IPS-18c (cell line): Measurements from ENCODE around the gene TRAPPC6A.

ENCODE experiments used
- H3K4me3 ChIP-seq: 2 replicates; pipeline ENCODE4 v1.7.0; 2013; ENCODE audit warnings: low read depth, mild to moderate bottlenecking, low read length, moderate library complexity; ENCODE audit not compliant: insufficient read depth
- H3K9me3 ChIP-seq: one replicate; pipeline ENCODE4 v1.6.1; 2013; ENCODE audit warnings: mild to moderate bottlenecking, low read length, moderate library complexity; ENCODE audit not compliant: control insufficient read depth, insufficient read depth

TRAPPC6A gene

DNA sequence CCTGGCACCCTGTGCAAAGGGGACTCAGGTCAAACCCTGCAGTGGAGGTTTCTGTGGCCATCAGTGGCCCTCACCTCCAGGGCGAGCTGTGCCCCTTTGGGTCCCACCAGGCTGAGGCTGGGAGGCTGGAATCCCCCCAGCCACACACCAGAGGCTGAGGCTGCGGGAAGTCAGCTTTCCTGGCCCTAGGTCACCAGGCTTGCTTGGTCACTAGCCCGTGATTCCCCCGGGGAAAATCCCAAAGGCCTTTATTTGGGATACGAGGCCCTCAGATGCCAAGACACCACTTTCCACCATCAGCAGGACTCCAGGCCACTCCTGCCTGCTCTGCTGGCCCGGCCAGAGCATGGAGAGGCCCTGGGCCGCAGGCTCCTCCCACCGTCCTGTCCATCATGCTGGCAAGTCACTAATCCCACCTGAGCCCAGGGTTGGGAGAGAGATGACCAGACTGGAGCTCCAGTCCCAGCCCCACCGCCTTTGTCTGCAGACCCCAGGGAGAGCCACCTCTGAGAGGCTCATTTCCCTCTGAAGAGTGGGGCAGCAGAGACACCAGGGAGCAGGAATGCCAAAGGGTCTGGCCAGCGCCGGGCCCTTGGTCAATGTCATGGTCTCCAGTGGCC, 21.9 kb downstream of the TRAPPC6A start:
- H3K9me3 ChIP-seq: no peaks in the 10 kb centered on the region

DNA sequence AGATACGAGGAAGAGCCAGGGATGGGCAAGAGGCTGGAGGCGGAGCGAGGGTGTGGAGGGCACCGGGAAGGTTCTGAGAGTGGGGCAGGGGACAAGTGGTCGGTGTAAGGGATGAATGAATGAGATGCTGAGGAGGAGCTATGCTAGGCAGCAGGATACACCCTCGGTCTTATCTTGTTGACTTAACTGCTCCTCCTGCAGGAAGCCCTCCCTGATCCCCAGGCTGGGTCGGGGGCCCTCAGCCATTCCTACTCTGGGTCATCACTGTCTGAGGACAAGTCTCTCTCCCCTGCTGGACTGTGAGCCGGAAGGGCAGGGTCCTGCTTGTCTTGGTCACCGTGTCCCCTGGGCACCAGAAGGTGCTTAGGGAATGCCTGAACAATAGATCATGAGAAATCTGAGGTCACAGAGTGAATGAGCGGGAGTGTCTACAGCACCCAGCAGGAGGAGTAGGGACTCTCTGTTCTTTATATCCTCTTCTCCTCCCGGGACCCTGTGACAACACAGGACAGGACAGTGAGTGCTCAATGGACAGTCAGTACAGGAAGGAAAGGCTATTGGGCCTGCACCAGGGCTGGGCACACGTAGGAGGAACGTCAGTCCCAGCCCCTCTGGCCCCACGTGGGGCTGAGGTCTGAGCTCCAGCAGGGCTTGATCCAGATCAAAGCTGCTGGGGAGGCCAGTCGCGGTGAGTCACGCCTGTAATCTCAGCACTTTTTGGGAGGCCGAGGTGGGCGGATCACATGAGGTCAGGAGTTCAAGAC, 23.8 kb downstream of the TRAPPC6A start:
- no peaks in the 10 kb centered on the region for H3K9me3 ChIP-seq
- H3K4me3 ChIP-seq: peak overlapping the region; percentile 42

More for the DNA sequence above, 21.9 kb downstream of the TRAPPC6A start:
- no peak overlapping the region for H3K4me3 ChIP-seq

DNA sequence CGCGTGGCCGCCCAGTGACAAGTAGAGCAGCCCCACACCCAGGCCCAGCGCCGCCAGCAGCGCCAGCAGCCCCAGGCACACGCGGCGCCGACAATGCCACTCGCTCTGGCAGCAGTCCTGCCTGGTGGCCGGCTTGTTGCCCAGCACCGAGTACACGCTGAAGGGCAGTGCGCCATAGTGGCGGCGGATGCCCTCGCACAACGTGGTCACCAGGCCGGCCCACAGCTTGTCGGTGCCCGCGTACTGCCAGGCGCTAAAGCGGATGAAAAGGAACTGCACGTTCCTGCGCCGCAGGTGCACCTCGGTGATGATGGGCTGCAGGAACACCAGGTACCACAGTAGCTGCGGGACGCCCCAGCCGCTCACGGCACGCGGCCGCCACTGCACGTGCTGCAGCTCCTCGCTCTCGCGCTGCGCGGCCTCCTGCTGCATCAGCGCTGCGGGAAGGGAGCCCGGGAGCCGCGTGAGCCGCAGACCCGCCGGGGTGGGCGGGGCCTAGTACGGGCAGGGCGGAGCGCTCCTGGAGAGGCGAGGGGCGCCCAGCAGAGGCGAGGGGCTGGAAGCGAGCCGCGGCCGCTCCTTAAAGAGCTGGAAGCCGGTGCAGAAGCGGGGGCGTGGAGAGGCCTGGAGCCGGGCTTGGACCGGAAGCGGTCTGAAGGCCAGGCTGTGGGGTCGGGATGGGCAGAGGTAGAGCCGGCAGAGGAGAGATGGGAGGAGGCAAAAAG, 24.5 kb downstream of the TRAPPC6A start:
- H3K4me3 ChIP-seq: peak overlapping the region; percentile 42
- no peaks in the 10 kb centered on the region for H3K9me3 ChIP-seq

DNA sequence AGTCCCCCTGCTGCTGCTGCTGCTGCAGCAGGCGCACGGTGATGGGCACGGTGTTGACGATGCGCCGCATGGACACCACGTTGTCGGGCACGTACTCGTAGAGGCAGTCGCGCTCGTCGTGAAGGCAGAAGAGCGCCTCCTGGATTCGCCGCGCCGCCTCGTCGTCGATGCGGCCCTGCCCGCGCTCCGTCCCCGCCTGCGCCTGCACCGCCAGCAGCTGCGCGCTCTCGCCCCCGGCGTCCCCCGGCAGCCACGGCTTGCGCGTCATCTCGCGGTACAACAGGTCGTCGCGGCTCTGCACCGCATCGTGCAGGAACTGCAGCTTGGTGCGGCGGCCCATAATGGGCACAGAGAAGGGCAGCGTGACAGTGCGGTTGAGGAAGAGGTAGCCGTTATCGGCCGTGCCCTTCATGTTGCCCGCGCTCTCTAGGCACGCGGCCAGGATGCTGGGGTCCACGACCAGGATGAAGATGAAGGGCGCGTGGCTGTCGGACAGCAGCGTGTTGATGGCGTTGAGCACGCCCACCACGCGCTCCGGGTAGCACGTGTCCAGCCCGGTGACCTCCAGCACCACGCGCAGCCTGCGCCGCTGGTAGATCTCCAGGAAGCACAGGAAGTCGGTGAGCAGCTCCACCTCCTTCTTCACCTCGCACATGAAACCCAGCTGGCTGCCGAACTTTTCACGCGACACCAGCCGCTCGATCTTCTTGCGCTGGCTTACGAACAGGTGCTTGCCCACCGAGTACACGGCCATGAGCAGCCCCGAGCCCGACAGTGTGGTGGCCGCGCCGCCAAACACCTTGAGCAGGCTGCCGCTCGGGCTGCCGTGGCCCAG, 25.3 kb downstream of the TRAPPC6A start:
- Histone ChIP-seq H3K9me3 (no peaks in the 10 kb centered on the region), H3K4me3 (no peak overlapping the region)

DNA sequence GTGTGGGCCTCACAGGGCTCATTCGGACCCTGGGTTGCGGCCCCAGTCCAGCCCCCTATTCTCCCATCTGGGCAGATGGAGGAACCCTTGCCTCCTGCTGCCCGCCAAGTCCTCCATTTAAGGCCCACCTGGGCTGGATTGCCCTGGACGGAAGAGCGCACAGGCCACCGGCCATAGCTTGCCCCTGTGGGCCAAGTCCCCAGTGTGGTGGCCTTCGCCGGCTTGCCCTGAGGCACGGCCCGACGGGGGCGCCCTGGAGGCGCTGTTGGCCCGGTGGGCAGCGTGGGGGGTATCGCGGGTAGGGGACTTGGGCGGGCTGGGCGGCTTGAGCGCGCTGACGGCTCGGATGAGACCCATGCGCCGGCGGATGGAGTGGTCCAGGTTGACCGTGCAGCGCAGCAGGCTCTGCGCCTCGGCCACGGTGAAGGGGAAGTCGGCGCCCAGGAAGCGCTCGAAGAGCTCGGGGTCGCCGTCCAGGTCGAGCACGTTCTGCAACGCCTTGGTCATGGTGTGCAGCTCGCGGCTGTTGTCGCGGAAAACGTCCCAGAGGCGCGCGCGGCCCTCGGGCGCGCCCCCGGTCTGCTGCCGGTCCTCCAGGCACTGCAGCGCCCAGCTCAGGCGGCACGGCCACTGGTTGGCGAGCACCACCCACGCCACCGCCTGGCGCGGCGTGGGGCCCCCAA, 26.1 kb downstream of the TRAPPC6A start:
- H3K9me3 ChIP-seq: no peaks in the 10 kb centered on the region
- no peak overlapping the region for H3K4me3 ChIP-seq

DNA sequence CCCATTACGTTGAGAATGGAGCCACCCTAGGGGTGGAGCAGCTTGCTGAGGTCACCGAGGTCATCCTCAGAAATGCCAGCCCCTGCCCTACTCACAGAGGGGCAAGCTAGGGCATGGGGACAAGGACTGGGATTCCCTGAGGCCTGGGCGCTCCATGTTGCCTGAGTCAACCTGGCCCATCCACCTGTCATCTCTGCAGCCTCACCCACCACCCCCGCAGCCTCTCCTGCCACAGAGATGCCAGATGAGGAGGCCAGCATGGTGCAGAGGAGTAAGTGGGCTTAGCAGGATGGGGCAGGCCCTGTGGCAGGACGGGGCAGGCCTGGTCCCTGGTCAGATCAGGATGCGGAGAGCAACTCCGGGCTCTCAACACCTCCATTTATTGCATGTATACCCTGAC, 26.7 kb downstream of the TRAPPC6A start:
- H3K9me3 ChIP-seq: no peaks in the 10 kb centered on the region
- no peak overlapping the region for H3K4me3 ChIP-seq

DNA sequence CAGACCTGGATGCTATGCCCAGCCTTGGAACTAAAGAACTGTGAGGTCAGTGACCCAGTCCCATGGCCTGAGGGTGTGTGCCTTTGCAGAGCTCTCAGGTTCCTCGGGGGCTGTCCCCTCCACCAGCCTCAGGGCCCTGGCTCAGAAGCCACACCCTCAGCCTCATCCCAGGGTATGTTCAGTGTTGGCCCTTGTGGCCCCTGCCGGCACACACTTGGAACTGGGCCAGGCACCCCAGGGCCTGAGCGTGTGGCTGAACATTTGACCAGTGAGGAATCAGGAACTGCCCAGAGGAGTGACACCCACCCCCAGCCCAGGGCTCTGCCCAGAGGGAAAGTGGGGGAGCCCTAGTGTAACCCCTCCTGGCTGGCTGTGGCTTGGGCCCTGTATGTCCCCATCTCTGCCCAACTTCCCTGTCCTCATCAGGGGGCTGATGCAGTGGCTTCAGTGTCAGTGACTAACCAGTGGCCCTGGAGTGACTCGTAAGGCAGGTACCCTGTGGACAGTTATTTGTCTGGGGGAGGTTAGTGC, 27.2 kb downstream of the TRAPPC6A start:
- Histone ChIP-seq H3K4me3 (no peak overlapping the region), H3K9me3 (no peaks in the 10 kb centered on the region)

DNA sequence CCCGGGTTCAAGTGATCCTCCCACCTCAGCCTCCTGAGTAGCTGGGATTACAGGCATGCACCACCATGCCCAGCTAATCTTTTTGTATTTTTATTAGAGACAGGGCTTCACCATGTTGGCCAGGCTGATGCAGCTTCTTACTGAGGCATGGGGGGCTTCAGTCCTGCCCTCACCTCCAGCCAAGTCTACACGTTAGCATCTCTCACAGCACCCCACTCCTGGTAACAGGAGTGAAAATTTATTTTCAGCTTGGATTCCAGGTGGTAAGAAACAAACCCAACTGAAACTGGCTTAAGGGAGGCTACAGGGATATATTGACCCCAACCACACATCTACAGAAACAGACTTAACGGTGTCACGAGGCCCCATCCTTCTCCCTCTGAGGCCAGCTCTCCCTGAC, 27.9 kb downstream of the TRAPPC6A start:
- Histone ChIP-seq H3K4me3 (no peak overlapping the region), H3K9me3 (no peaks in the 10 kb centered on the region)

DNA sequence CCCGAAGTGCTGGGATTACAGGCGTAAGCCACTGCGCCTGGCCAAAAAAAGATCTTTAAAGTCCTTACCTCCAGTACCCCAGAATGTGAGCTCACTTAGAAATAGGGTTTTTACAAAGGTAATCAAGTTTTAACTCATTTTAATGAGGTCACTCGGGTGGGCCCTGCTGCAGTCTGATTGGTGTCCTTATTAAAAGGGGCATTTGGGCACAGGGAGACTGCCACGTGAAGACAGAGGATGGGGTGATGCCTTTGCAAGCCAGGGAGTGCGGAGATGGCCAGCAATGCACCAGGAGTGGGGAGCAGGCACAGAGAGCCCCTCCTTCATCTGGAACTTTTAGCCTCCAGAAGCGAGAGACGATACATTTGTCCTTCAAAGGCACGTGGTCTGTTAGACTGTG, 28.9 kb downstream of the TRAPPC6A start:
- no peaks in the 10 kb centered on the region for H3K9me3 ChIP-seq
- no peak overlapping the region for H3K4me3 ChIP-seq

DNA sequence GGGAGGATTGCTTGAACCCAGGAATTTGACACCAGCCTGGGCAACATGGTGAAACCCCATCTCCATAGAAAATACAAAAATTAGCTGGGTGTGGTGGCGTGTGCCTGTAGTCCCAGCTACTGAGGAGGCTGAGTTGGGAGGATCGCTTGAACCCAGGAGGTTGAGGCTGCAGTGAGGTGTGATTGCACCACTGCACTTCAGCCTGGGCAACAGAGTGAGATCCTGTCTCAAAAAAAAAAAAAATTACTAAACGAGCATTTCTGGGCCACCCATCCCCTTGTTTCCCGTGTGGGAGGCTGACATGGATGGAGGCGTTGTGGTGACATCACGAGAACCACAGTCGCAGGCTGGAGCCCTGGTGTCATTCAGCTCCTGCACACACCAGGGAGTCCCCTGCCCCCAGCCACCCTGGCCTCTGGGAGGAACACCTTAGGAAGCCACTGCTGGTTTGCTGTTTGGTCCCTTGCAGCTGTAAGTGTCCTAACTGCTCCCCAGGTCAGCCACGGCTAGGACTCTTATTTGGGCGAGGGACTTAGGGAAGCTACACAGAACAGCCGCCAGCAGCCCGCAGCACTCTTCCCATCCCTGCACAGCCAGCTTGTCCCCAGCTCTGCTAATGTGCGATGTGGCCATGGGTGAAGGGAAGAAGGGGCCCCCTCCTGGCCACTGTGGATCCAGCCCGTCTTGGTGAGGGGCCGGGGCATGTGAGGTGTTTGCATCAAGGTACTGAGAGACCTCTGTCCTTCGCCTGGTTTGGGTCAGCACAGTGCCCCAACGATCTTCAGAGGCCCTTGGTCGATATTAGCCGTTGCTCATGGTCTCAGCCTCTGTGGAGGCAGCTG, 30.0 kb downstream of the TRAPPC6A start:
- no peak overlapping the region for H3K4me3 ChIP-seq

DNA sequence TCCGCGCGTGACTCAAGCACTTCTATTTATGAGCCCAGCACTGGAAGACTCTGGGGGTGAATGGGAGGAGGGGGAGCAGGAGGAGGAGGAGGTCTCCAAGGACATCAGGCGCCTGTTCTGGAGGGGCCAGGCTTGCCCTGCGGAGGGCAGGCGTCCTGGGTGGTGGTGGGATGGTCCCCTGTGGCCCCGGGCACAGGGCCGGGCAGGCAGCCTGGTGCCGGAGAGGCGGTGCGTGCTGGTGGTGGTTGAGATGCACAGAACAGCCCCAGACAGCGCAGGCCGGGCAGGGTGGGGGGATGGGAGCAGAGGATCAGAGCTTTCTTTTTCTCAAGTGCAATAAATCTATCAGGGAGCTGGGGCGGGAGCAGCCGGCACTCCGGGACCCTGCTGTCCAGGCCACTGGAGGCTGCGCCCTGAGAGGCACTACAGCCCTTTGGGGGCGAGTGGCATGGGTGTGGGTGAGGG, 31.3 kb downstream of the TRAPPC6A start:
- H3K9me3 ChIP-seq: no peaks in the 10 kb centered on the region
- no peak overlapping the region for H3K4me3 ChIP-seq

More for the DNA sequence above, 30.0 kb downstream of the TRAPPC6A start:
- H3K9me3 ChIP-seq: no peaks in the 10 kb centered on the region

DNA sequence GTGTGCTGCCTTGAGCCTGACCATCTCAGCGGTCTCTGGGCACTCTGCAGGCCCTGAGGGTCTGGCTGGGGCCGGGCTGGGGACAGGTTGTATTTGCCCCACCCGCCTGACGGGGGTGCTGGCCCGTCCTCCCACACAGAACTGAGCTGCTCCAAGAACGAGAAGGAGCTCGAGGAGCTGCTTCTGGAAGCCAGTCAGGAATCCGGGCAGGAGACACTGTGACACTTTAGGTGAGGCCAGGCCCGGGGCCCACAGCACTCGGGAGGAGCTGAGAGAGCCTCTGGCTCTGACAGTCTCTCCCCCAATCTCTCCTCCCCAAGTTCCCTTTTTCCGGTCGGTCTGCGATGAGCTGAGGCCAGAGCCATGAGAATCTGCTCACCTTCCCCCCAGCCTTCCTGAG, 31.8 kb downstream of the TRAPPC6A start:
- H3K4me3 ChIP-seq: no peak overlapping the region
- no peaks in the 10 kb centered on the region for H3K9me3 ChIP-seq

DNA sequence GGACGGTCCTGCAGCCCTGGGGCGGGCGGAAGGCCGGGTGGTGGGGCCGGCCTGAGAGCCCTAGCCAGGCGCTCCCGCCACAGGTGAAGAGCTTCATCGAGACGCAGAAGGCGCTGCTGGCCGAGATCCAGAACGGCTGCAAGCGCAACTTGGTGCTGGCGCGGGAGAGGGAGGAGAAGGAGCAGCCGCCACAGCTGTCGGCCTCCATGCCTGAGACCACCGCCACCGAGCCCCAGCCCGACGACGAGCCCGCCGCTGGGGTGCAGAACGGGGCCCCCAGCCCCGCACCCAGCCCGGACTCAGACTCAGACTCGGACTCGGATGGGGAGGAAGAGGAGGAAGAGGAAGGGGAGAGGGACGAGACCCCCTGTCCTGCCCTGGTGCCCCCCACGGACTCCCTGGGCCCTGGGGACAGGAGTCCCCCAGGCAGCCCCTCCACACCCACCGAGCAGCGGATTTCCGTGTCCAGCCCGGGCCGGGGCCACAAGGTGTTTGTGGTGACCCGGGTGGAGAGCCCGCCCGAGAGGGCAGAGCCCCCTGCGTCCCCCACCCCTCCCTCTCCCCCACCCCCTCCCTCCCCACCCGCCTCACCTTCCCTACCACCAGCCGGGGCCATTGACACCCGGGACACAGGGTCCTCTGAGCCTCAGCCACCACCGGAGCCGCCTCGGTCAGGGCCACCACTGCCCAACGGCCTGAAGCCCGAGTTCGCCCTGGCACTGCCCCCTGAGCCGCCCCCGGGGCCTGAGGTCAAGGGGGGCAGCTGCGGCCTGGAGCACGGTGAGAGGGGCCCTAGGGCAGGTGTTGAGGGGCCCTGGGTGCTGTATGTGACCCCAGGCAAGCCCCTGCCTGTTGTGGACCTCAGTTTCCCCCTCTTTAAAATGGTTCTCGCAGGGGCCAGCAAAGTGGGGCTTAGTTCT, 32.5 kb downstream of the TRAPPC6A start:
- H3K9me3 ChIP-seq: no peaks in the 10 kb centered on the region
- no peak overlapping the region for H3K4me3 ChIP-seq

DNA sequence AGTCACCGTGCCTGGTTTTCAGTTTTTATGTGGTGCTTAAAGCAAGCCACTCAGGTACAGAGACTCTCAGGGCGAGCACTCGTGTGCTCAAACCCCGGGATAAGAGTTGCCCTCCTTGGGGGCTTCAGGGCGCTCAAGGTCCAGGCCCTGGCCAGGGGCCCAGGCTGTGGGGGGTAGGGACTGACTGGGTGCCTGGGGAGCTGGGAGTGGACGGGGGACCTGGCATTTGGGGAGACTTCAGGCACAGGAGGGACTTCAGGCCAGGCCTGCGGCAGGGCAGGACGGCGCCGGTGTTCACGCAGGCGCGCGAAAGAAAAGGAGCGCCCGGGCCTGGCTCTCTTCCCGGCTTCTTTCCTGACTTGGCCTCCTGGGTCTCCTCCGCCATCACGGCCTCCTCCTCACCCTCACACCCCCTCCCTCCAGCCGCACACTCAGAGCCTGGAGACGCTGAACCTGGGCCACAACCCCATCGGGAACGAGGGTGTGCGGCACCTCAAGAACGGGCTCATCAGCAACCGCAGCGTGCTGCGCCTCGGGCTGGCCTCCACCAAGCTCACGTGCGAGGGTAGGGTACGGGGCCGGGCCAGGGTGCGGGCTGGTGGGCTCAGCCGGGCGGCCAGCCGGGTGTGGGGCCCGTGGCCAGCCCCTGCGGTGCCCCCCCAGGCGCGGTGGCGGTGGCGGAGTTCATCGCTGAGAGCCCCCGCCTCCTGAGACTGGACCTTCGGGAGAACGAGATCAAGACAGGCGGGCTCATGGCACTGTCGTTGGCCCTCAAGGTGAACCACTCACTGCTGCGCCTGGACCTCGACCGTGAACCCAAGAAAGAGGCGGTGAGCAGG, 33.4 kb downstream of the TRAPPC6A start:
- no peaks in the 10 kb centered on the region for H3K9me3 ChIP-seq
- H3K4me3 ChIP-seq: no peak overlapping the region
